Measurements from ENCODE around the gene KRTAP4-8.

DNA sequence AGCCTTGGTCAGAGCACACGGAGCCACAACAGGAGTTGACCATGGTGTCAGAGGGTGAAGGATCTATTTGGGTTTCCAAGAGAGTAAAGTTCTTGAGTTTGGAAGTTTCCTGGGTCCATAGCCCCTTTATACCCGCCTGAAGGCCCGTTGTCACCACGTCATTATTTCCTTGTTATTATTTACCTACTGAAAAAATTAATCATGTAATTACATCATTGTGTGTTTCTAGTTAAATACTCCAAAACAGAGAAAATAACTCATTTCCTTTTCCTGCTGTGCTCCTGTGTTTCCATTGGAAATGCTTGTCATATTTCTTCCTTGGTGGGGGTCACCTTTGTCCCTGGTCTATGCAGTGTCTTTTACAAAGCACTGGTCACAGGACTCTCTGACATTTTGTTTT is at the start of gene KRTAP4-8:
- TF ChIP-seq, protein P1, sequence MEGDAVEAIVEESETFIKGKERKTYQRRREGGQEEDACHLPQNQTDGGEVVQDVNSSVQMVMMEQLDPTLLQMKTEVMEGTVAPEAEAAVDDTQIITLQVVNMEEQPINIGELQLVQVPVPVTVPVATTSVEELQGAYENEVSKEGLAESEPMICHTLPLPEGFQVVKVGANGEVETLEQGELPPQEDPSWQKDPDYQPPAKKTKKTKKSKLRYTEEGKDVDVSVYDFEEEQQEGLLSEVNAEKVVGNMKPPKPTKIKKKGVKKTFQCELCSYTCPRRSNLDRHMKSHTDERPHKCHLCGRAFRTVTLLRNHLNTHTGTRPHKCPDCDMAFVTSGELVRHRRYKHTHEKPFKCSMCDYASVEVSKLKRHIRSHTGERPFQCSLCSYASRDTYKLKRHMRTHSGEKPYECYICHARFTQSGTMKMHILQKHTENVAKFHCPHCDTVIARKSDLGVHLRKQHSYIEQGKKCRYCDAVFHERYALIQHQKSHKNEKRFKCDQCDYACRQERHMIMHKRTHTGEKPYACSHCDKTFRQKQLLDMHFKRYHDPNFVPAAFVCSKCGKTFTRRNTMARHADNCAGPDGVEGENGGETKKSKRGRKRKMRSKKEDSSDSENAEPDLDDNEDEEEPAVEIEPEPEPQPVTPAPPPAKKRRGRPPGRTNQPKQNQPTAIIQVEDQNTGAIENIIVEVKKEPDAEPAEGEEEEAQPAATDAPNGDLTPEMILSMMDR (IDR thresholded peaks at IDR 0.05), result no peak
- no peak for TF ChIP-seq POLR2A (IDR thresholded peaks at IDR 0.05)

Data from right lobe of liver (tissue), 4 donors.